Measurements from ENCODE around the gene WSB2. TPM values are rescaled to one million over a fixed set of nuclear protein-coding genes. Genes with fewer than 3 reads are reported as not detected.

Gene WSB2
- total RNA-seq, 1 experiment from 2014 or later = 112 TPM

DNA sequence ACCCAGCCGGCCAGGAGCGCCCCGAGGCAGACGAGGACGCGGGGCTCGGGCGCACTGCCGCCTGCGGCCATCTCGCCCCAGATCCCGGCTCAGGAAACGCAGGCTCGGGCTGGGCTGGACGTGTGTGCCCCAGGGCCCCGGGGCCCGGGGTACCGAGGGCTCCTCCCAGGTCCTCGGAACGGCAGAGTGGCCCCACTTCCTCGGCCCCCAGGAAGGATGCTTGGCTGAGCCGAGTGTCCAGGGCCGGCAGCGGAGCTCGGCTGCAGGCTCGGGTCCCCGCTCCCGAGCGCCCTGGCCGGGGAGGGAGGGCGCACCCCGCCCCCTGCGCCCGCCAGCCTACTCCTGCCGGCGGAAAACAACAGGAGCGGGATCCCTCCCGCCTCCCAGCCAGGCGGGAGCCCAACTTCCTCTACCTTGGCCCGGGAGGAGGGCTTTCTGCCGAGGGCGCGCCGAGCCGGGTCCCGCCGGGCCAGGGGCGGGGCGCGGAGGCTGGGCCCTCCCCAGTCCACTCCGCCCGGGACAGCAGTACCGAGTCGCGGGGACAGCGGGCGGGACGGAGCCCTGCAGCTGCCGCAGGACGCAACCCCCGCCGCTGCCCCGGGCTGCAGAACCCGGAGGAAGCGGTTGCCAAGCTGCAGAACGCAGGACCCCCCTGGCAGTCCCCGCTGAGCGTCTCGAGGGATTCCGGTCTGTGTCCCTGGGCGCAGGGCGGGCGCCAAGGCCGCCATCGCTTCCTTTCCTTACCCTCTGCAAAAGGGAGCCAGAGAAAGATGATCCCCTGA is 42.8 kb upstream of the WSB2 start, which contains the start of gene VSIG10:
VSIG10 (minus strand) TSS at position 411 of the 782 bp plus-strand sequence; CDS start at position 71, 340 bp downstream.
- peak within 1 kb of the TSS; percentile 77 for H3K4me3 Mint-ChIP-seq (ENCODE audit: low read depth, unreplicated experiment)
- BruUV-seq (replicated peaks) = no TSS peak
- TF ChIP-seq, protein P1, sequence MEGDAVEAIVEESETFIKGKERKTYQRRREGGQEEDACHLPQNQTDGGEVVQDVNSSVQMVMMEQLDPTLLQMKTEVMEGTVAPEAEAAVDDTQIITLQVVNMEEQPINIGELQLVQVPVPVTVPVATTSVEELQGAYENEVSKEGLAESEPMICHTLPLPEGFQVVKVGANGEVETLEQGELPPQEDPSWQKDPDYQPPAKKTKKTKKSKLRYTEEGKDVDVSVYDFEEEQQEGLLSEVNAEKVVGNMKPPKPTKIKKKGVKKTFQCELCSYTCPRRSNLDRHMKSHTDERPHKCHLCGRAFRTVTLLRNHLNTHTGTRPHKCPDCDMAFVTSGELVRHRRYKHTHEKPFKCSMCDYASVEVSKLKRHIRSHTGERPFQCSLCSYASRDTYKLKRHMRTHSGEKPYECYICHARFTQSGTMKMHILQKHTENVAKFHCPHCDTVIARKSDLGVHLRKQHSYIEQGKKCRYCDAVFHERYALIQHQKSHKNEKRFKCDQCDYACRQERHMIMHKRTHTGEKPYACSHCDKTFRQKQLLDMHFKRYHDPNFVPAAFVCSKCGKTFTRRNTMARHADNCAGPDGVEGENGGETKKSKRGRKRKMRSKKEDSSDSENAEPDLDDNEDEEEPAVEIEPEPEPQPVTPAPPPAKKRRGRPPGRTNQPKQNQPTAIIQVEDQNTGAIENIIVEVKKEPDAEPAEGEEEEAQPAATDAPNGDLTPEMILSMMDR (IDR thresholded peaks at IDR 0.05; ENCODE audit: unreplicated experiment) = no peak
- peaks cover 41% of the 10 kb centered on the region for H3K4me1 Mint-ChIP-seq (ENCODE audit: low read depth, unreplicated experiment)
- CTCF ChIA-PET = interaction anchor here (0.6 to 0.8 kb wide), 2 partner anchors 44 to 200 kb away, joined by 3 read pairs; no protein-coding TSS in a partner anchor
- H3K9me3 Mint-ChIP-seq (ENCODE audit: low read depth, unreplicated experiment) = no peaks in the 10 kb centered on the region
- H3K27ac Mint-ChIP-seq (ENCODE audit: unreplicated experiment) = peak within 1 kb of the TSS; percentile 64
- intact Hi-C loops (cut with micrococcal nuclease; ENCODE audit: unreplicated experiment) = loop anchor here (5.0 to 10.0 kb wide), 2 partner anchors 46 to 229 kb away; no protein-coding TSS in a partner anchor
- H3K36me3 Mint-ChIP-seq (ENCODE audit: insufficient read depth, unreplicated experiment) = peaks cover 26% of the 10 kb centered on the region
- no peaks in the 10 kb centered on the region for H3K27me3 Mint-ChIP-seq (ENCODE audit: unreplicated experiment)
- DNase-seq = peak; percentile 87

DNA sequence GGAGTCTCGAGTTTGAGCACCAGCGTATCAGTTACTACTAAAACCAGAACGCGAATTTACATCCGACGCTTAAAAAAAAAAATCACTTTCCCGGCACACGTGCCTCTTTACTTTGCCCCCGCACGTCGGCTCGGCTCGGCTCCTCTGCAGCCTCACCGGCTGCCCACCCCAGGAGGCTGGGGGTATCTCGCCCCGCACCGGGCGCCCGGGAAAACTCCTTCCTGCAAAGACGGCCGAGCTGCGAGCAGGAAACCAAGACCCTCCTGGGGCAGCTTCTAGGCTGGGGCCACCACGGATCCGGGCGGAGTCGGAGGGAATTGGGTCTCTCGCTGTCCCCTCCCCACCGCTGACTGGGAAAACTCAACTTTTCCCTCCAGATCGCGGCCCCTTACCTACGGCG is 42.2 kb upstream of the WSB2 start:
- Mint-ChIP-seq H3K9me3 (ENCODE audit: low read depth, unreplicated experiment) (no peaks in the 10 kb centered on the region), H3K27ac (ENCODE audit: unreplicated experiment) (peak overlapping the region; percentile 49), H3K27me3 (ENCODE audit: unreplicated experiment) (no peaks in the 10 kb centered on the region), H3K4me1 (ENCODE audit: low read depth, unreplicated experiment) (peaks cover 41% of the 10 kb centered on the region), H3K36me3 (ENCODE audit: insufficient read depth, unreplicated experiment) (peaks cover 25% of the 10 kb centered on the region), H3K4me3 (ENCODE audit: low read depth, unreplicated experiment) (peak overlapping the region; percentile 77)
- CTCF ChIA-PET = no interaction called here
- TF ChIP-seq, protein P1 (IDR thresholded peaks at IDR 0.05; ENCODE audit: unreplicated experiment) = no peak
- BruUV-seq (replicated peaks) = no TSS peak
- intact Hi-C loops (cut with micrococcal nuclease; ENCODE audit: unreplicated experiment) = loop anchor here (5.0 to 10.0 kb wide), 2 partner anchors 46 to 228 kb away; no protein-coding TSS in a partner anchor
- DNase-seq = peak; percentile 45

DNA sequence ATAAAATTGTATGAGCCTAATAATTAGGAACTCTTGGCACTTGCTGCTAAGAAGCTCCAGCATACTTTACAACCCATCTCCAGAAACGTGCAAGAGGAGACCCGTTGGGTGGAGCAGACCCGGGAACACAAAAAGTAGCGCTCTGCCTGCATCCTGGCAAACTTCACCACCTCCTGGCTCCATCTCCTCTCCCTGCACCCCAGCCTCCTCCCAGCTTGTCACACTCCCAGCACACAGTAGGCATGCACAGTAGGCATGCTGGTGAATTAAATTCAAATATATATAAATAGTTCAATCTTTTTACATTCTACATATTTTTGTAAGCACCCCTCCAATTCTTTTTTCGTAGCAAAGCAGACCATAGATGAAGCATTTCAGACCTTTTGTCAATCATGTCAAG is 41.6 kb upstream of the WSB2 start:
- TF ChIP-seq, protein P1 (IDR thresholded peaks at IDR 0.05; ENCODE audit: unreplicated experiment) = no peak
- Mint-ChIP-seq H3K27ac (ENCODE audit: unreplicated experiment) (peak overlapping the region; percentile 49), H3K4me3 (ENCODE audit: low read depth, unreplicated experiment) (peak overlapping the region; percentile 77), H3K4me1 (ENCODE audit: low read depth, unreplicated experiment) (peaks cover 41% of the 10 kb centered on the region), H3K27me3 (ENCODE audit: unreplicated experiment) (no peaks in the 10 kb centered on the region), H3K36me3 (ENCODE audit: insufficient read depth, unreplicated experiment) (peaks cover 22% of the 10 kb centered on the region), H3K9me3 (ENCODE audit: low read depth, unreplicated experiment) (no peaks in the 10 kb centered on the region)
- DNase-seq = no peak
- BruUV-seq (replicated peaks) = TSS peak; percentile 46
- CTCF ChIA-PET = no interaction called here
- intact Hi-C loops (cut with micrococcal nuclease; ENCODE audit: unreplicated experiment) = loop anchor here (5.0 to 10.0 kb wide), 2 partner anchors 45 to 228 kb away; no protein-coding TSS in a partner anchor

DNA sequence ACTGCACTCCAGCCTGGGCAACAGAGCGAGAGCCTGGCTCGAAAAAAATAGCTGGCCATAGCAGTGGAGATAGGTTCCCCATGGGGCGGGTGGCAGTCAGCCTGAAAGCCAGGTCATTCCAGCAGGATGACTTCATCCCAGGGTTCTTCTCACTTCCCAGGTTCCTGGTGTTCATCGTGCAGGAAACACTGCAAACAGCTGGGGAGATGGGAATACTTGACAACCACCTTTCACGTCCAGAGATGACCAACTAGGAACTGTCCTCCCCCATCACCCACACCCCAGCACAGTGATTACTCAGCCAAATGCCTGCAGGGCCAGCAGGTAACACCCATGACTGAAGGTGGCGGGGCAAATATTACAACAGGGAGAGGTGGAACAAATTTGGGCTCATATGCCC is 41.1 kb upstream of the WSB2 start:
- Mint-ChIP-seq H3K27ac (ENCODE audit: unreplicated experiment) (no peak overlapping the region), H3K9me3 (ENCODE audit: low read depth, unreplicated experiment) (no peaks in the 10 kb centered on the region), H3K4me3 (ENCODE audit: low read depth, unreplicated experiment) (peak overlapping the region; percentile 77), H3K36me3 (ENCODE audit: insufficient read depth, unreplicated experiment) (peaks cover 22% of the 10 kb centered on the region), H3K4me1 (ENCODE audit: low read depth, unreplicated experiment) (peaks cover 39% of the 10 kb centered on the region), H3K27me3 (ENCODE audit: unreplicated experiment) (no peaks in the 10 kb centered on the region)
- DNase-seq = peak; percentile 28
- CTCF ChIA-PET = no interaction called here
- intact Hi-C loops (cut with micrococcal nuclease; ENCODE audit: unreplicated experiment) = loop anchor here (5.0 to 10.0 kb wide), 2 partner anchors 45 to 227 kb away; no protein-coding TSS in a partner anchor
- no TSS peak for BruUV-seq (replicated peaks)
- TF ChIP-seq, protein P1 (IDR thresholded peaks at IDR 0.05; ENCODE audit: unreplicated experiment) = no peak

Measured in Calu3 (cell line).